Liver (tissue), 3 donors: Measurements from ENCODE around the gene SDK2.

ENCODE experiments used
- EGR1 ChIP-seq, 2 donors: IDR thresholded peaks; 2 replicates each; pipeline ENCODE4 v1.6.1; 2016 to 2018; ENCODE audit warnings: antibody characterized with exemption in 2 of 2, low read depth in 2 of 2
- FOXA1 ChIP-seq: IDR thresholded peaks from 2 replicates; pipeline ENCODE4 v1.6.1; 2016; ENCODE audit warnings: antibody characterized with exemption
- GABPA ChIP-seq, 2 donors: IDR thresholded peaks in 1 of 2; conservative IDR thresholded peaks in 1 of 2; 2 replicates each; pipeline ENCODE4 v1.6.1; 2016; ENCODE audit warnings: antibody characterized with exemption in 2 of 2, mild to moderate bottlenecking in 1 of 2, moderate library complexity in 1 of 2
- HNF4A ChIP-seq, 2 donors: conservative IDR thresholded peaks; 2 replicates each; pipeline ENCODE4 v1.6.1; 2016; ENCODE audit warnings: antibody characterized with exemption in 2 of 2, mild to moderate bottlenecking in 2 of 2
- JUND ChIP-seq, 2 donors: IDR thresholded peaks; 2 replicates each; pipeline ENCODE4 v1.6.1; 2016; ENCODE audit warnings: antibody characterized with exemption in 2 of 2
- RAD21 ChIP-seq, 2 donors: IDR thresholded peaks; 2 replicates each; pipeline ENCODE4 v1.6.1; 2016; ENCODE audit warnings: antibody characterized with exemption in 2 of 2, mild to moderate bottlenecking in 2 of 2
- SP1 ChIP-seq: IDR thresholded peaks from 2 replicates; pipeline ENCODE4 v1.6.1; 2018; ENCODE audit warnings: antibody characterized with exemption, mild to moderate bottlenecking
- TAF1 ChIP-seq: conservative IDR thresholded peaks from 2 replicates; pipeline ENCODE4 v1.6.1; 2016; ENCODE audit warnings: antibody characterized with exemption, mild to moderate bottlenecking
- TF ChIP-seq, protein P1 (sequence below): fragments of 150-350 bp; IDR thresholded peaks from 2 replicates; pipeline ENCODE4 v1.5.1; 2017; ENCODE audit warnings: improper control_type of control experiment, low read depth, low read length; ENCODE audit not compliant: missing input control
- TF ChIP-seq, protein P2 (sequence below): IDR thresholded peaks from 2 replicates; pipeline ENCODE4 v1.6.1; 2016; ENCODE audit warnings: antibody characterized with exemption
- TF ChIP-seq, protein P3 (sequence below): IDR thresholded peaks from 2 replicates; pipeline ENCODE4 v1.6.1; 2016; ENCODE audit warnings: antibody characterized with exemption, mild to moderate bottlenecking
- donor health status: healthy.
- donor health status: healthy.

DNA sequence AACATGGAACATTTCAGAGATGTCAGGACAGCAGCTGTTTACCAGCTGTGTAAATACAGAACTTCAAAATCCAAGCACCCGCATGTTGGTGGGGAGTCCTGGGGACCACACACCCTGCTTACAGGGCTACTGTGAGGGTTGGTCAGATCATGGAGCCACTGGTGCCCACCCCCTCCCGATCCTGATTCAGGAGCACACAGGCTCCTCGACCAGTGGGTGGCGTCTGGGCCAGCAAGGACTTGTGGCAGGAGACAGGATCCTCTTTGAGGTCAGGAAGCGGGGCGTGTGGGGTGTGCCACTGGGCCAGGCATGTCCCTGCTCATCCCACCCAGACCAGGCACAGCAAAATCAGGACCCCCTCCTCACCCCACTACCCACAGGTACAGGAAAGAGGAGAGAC, 83.6 kb downstream of the SDK2 start:
- TF ChIP-seq, protein P1, sequence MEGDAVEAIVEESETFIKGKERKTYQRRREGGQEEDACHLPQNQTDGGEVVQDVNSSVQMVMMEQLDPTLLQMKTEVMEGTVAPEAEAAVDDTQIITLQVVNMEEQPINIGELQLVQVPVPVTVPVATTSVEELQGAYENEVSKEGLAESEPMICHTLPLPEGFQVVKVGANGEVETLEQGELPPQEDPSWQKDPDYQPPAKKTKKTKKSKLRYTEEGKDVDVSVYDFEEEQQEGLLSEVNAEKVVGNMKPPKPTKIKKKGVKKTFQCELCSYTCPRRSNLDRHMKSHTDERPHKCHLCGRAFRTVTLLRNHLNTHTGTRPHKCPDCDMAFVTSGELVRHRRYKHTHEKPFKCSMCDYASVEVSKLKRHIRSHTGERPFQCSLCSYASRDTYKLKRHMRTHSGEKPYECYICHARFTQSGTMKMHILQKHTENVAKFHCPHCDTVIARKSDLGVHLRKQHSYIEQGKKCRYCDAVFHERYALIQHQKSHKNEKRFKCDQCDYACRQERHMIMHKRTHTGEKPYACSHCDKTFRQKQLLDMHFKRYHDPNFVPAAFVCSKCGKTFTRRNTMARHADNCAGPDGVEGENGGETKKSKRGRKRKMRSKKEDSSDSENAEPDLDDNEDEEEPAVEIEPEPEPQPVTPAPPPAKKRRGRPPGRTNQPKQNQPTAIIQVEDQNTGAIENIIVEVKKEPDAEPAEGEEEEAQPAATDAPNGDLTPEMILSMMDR, result no peak
- TF ChIP-seq, protein P2, sequence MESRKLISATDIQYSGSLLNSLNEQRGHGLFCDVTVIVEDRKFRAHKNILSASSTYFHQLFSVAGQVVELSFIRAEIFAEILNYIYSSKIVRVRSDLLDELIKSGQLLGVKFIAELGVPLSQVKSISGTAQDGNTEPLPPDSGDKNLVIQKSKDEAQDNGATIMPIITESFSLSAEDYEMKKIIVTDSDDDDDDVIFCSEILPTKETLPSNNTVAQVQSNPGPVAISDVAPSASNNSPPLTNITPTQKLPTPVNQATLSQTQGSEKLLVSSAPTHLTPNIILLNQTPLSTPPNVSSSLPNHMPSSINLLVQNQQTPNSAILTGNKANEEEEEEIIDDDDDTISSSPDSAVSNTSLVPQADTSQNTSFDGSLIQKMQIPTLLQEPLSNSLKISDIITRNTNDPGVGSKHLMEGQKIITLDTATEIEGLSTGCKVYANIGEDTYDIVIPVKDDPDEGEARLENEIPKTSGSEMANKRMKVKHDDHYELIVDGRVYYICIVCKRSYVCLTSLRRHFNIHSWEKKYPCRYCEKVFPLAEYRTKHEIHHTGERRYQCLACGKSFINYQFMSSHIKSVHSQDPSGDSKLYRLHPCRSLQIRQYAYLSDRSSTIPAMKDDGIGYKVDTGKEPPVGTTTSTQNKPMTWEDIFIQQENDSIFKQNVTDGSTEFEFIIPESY, result no peak
- TF ChIP-seq JUND (IDR thresholded peaks at IDR 0.05) (no peak), RAD21 (IDR thresholded peaks at IDR 0.05) (no peak), TAF1 (no peak), HNF4A (conservative IDR thresholded peaks at IDR 0.05) (no peak), FOXA1 (no peak), GABPA (IDR thresholded peaks at IDR 0.05 in 1 of 2, conservative IDR thresholded peaks at IDR 0.05 in 1 of 2) (no peak), SP1 (no peak), EGR1 (IDR thresholded peaks at IDR 0.05; ENCODE audit: low read depth in 2 of 2) (no peak)
- TF ChIP-seq, protein P3, sequence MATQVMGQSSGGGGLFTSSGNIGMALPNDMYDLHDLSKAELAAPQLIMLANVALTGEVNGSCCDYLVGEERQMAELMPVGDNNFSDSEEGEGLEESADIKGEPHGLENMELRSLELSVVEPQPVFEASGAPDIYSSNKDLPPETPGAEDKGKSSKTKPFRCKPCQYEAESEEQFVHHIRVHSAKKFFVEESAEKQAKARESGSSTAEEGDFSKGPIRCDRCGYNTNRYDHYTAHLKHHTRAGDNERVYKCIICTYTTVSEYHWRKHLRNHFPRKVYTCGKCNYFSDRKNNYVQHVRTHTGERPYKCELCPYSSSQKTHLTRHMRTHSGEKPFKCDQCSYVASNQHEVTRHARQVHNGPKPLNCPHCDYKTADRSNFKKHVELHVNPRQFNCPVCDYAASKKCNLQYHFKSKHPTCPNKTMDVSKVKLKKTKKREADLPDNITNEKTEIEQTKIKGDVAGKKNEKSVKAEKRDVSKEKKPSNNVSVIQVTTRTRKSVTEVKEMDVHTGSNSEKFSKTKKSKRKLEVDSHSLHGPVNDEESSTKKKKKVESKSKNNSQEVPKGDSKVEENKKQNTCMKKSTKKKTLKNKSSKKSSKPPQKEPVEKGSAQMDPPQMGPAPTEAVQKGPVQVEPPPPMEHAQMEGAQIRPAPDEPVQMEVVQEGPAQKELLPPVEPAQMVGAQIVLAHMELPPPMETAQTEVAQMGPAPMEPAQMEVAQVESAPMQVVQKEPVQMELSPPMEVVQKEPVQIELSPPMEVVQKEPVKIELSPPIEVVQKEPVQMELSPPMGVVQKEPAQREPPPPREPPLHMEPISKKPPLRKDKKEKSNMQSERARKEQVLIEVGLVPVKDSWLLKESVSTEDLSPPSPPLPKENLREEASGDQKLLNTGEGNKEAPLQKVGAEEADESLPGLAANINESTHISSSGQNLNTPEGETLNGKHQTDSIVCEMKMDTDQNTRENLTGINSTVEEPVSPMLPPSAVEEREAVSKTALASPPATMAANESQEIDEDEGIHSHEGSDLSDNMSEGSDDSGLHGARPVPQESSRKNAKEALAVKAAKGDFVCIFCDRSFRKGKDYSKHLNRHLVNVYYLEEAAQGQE, result no peak
